ENCODE results near the gene FBXW11.

FBXW11 gene

GRCh38 chr5:171861381-171861780 lies 145.1 kb downstream of the FBXW11 start:
- no peak for DNase-seq

- DNase-seq = no peak
Observed at GRCh38 chr5:171858303-171858702, 148.1 kb downstream of the FBXW11 start.

- DNase-seq = no peak
Observed at GRCh38 chr5:171857489-171857876, 149.0 kb downstream of the FBXW11 start.

- DNase-seq = no peak
Observed at GRCh38 chr5:171855798-171856763, 150.4 kb downstream of the FBXW11 start.

GRCh38 chr5:171855265-171855664 lies 151.2 kb downstream of the FBXW11 start:
- no peak for DNase-seq

- no peak for DNase-seq
Observed at GRCh38 chr5:171852255-171852681, 154.2 kb downstream of the FBXW11 start.

GRCh38 chr5:171851251-171851650 lies 155.2 kb downstream of the FBXW11 start:
- DNase-seq = no peak

- no peak for DNase-seq
Observed at GRCh38 chr5:171850324-171850947, 156.0 kb downstream of the FBXW11 start.

- DNase-seq = no peak
Observed at GRCh38 chr5:171849585-171850323, 156.7 kb downstream of the FBXW11 start.

GRCh38 chr5:171848911-171849520 lies 157.4 kb downstream of the FBXW11 start:
- DNase-seq = no peak

GRCh38 chr5:171848486-171848885 lies 158.0 kb downstream of the FBXW11 start:
- no peak for DNase-seq

- no peak for DNase-seq
Observed at GRCh38 chr5:171848006-171848405, 158.4 kb downstream of the FBXW11 start.

GRCh38 chr5:171847026-171847425 lies 159.4 kb downstream of the FBXW11 start:
- no peak for DNase-seq

- no peak for DNase-seq
Observed at GRCh38 chr5:171846323-171846722, 160.1 kb downstream of the FBXW11 start.

GRCh38 chr5:171845857-171846256 lies 160.6 kb downstream of the FBXW11 start:
- DNase-seq = no peak

GRCh38 chr5:171845040-171845630 lies 161.3 kb downstream of the FBXW11 start:
- DNase-seq = no peak

- no peak for DNase-seq
Observed at GRCh38 chr5:171842777-171843328, 163.6 kb downstream of the FBXW11 start.

GRCh38 chr5:171841984-171842776 lies 164.3 kb downstream of the FBXW11 start:
- DNase-seq = no peak

- DNase-seq = no peak
Observed at GRCh38 chr5:171840711-171841522, 165.5 kb downstream of the FBXW11 start.

GRCh38 chr5:171840066-171840465 lies 166.4 kb downstream of the FBXW11 start:
- DNase-seq = no peak
